ENCODE data around the gene ATG4C. TPM values are rescaled to one million over a fixed set of nuclear protein-coding genes. Genes with fewer than 3 reads are reported as not detected.
"Not testable (repeated sequence)": the region's sequence is repeated elsewhere in the genome, so short reads cannot be mapped to it uniquely, and the experiment has no call there.

The ATG4C gene
- total and polyA plus RNA-seq, 11 donors: 4.0 to 14.2 (median 8.9) TPM

- ATAC-seq: no peak
- Histone ChIP-seq H3K9me3 (peaks cover 0 to 27% (median 13%) of the 10 kb centered on the region in 12 donors), H3K27me3 (no peaks in the 10 kb centered on the region), H3K36me3 (no peaks in the 10 kb centered on the region), H3K4me3 (no peak overlapping the region), H3K4me1 (no peaks in the 10 kb centered on the region), H3K27ac (no peak overlapping the region)
- WGBS, 4 donors: 42 to 58% (median 54%) methylated on average over 3 of the region's 3 CpGs
- intact Hi-C loops (cut with DNase I): no loop called here
- no peak for TF ChIP-seq POLR2A (IDR thresholded peaks at IDR 0.05)
- TF ChIP-seq, protein P1, sequence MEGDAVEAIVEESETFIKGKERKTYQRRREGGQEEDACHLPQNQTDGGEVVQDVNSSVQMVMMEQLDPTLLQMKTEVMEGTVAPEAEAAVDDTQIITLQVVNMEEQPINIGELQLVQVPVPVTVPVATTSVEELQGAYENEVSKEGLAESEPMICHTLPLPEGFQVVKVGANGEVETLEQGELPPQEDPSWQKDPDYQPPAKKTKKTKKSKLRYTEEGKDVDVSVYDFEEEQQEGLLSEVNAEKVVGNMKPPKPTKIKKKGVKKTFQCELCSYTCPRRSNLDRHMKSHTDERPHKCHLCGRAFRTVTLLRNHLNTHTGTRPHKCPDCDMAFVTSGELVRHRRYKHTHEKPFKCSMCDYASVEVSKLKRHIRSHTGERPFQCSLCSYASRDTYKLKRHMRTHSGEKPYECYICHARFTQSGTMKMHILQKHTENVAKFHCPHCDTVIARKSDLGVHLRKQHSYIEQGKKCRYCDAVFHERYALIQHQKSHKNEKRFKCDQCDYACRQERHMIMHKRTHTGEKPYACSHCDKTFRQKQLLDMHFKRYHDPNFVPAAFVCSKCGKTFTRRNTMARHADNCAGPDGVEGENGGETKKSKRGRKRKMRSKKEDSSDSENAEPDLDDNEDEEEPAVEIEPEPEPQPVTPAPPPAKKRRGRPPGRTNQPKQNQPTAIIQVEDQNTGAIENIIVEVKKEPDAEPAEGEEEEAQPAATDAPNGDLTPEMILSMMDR (IDR thresholded peaks at IDR 0.05): no peak
- no peak for DNase-seq
These were observed 8.8 kb upstream of the ATG4C start for GRCh38 chr1:62774971-62775595.

DNA sequence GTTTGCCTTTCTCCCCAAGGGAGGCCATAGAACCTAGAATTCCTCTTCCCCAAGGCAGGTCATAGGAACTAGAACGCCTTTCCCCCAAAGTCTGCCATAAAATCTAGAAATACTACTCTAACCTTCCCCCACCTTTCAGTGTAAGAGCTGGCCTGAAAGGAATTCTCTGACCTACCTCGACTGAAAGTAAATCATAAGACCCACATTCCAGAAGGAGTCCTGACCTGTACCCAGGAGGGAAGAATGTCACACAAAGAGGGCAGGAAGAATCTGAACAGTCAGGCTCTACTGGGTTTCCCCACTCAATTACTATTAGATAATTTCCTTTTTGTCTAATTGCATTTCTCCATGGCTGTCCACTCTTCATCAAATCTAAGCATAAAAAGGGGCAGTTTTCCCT is 5.7 kb upstream of the ATG4C start:
- no peaks in the 10 kb centered on the region for H3K36me3 ChIP-seq
- no peak overlapping the region for H3K4me3 ChIP-seq
- no peak for ATAC-seq
- DNase-seq: no peak
- WGBS, 4 donors: 49 to 60% (median 55%) methylated on average over 2 of the region's 2 CpGs
- peaks cover 0 to 8% (median under 1%) of the 10 kb centered on the region in 12 donors for H3K9me3 ChIP-seq
- H3K27ac ChIP-seq: no peak overlapping the region
- intact Hi-C loops (cut with DNase I): no loop called here
- no peaks in the 10 kb centered on the region for H3K27me3 ChIP-seq
- peaks cover 0 to 15% (median 0%) of the 10 kb centered on the region in 12 donors for H3K4me1 ChIP-seq
- TF ChIP-seq, protein P1 (IDR thresholded peaks at IDR 0.05): no peak
- no peak for TF ChIP-seq POLR2A (IDR thresholded peaks at IDR 0.05)

- ATAC-seq: no peak
- WGBS, 4 donors: 74 to 81% (median 78%) methylated on average over 3 of the region's 3 CpGs
- Histone ChIP-seq H3K27me3 (no peaks in the 10 kb centered on the region), H3K4me3 (no peak overlapping the region), H3K9me3 (no peaks in the 10 kb centered on the region), H3K4me1 (peaks cover 0 to 29% (median 11%) of the 10 kb centered on the region in 12 donors), H3K36me3 (no peaks in the 10 kb centered on the region), H3K27ac (no peak overlapping the region)
- DNase-seq: no peak
- TF ChIP-seq POLR2A (IDR thresholded peaks at IDR 0.05): no peak
- TF ChIP-seq, protein P1 (IDR thresholded peaks at IDR 0.05): no peak
- intact Hi-C loops (cut with DNase I): no loop called here
These were observed 1.9 kb upstream of the ATG4C start for GRCh38 chr1:62781841-62782543.

DNA sequence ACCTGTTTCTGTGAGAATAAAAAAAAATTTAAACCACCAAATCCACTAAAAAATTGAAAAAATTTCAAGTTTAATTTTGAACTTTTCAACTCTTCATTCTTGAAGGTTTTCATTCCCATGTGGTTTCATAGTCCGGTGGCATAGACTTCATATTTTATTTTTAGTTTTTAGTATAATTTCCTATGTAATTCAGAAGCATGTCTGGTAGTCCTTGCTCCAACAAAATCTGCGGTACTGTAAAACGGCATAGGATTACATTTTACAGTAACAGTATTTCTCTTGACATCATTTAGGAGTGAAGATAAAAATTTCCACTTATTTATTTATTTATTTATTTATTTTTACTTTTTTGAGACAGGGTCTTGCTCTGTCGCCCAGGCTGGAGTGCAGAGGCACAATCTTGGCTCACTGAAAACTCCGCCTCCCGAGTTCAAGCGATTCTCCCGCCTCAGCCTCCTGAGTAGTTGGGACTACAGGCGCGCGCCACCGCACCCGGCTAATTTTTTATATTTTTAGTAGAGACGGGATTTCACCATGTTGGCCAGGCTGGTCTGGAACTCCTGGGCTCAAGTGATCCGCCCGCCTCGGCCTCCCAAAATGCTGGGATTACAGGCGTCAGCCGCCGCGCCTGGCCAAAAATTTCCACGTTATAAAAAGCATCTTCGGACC is 1.3 kb upstream of the ATG4C start:
- H3K4me1 ChIP-seq: peaks cover 0 to 30% (median 11%) of the 10 kb centered on the region in 12 donors
- peak overlapping the region in 3 of 12 donors; percentile 88 to 94 (median 93) for H3K27ac ChIP-seq
- H3K36me3 ChIP-seq; H3K27me3 ChIP-seq; intact Hi-C loops (cut with DNase I); DNase-seq; H3K9me3 ChIP-seq; ATAC-seq: not testable (repeated sequence)
- WGBS, 4 donors: 86 to 91% (median 90%) methylated on average over 23 of the region's 23 CpGs
- H3K4me3 ChIP-seq: peak overlapping the region in 9 of 12 donors; percentile 69 to 87 (median 76)
